ENCODE measurements around the gene ANO1. TPM values are rescaled to one million over a fixed set of nuclear protein-coding genes. Genes with fewer than 3 reads are reported as not detected.

Gene ANO1
- total and polyA plus RNA-seq, 2 of the 8 experiments (the other 6 are each of a cell fraction or from before 2014, with no cell fraction given): 4.7 to 5.0 TPM

DNA sequence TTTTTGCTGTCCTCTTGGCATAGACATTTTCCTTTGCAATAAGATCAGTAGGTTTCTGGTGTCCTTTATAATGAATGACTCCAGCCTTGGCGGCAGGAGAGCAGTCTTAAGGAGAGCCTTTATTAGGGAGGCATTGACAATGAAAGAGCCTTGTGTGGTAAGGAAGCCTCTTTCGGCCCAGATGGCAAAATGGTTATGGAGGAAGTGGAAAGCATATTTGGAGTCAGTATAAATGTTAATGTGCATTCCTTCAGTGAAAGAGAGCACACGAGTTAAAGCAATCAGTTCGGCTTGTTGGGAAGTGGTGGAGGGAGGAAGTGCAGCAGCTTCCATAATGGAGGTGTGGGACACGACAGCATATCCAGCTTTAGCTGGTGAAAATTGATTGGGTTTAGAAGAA, 18.1 kb upstream of the ANO1 start:
- H2AFZ ChIP-seq (ENCODE audit: low read length): no peak overlapping the region
- H3K4me1 ChIP-seq (replicated peaks in 1 of 4; ENCODE audit: control insufficient read depth in 3 of 4, insufficient read depth in 4 of 4, low read length in 3 of 4): peaks cover 0 to 9% (median 0%) of the 10 kb centered on the region in 4 experiments; a peak in 3 of 7 replicates
- no peak overlapping the region for H3K9ac ChIP-seq (replicated peaks in 1 of 4; ENCODE audit: extremely low read depth in 1 of 4, low read depth in 3 of 4, low read length in 3 of 4)
- no peak overlapping the region for H2AK5ac ChIP-seq (ENCODE audit: low read depth, low read length)
- H2BK120ac ChIP-seq (replicated peaks; ENCODE audit: low read depth, low read length): no peak overlapping the region
- H3K23ac ChIP-seq (ENCODE audit: insufficient read length): no peak overlapping the region
- ChIA-PET POLR2A (ENCODE audit: partially characterized antibody) (interaction anchor here (1.1 kb wide), 1 partner anchor 32 kb away, joined by 3 read pairs; no protein-coding TSS in a partner anchor), CTCF (ENCODE audit: partially characterized antibody) (interaction anchor here (0.8 to 1.7 kb wide), 6 partner anchors 10 to 138 kb away, joined by 3 to 5 read pairs (median 3); no protein-coding TSS in a partner anchor)
- H3K27me3 ChIP-seq (replicated peaks in 1 of 4; ENCODE audit: control insufficient read depth in 3 of 4, extremely low read depth in 1 of 4, insufficient read depth in 3 of 4, low read length in 3 of 4): no peaks in the 10 kb centered on the region; a peak in 2 of 7 replicates
- DNase-seq (ENCODE audit: low read depth in 1 of 2, low spot score in 2 of 2) (no peak), FAIRE-seq (no peak)
- no peak overlapping the region for H3K4me2 ChIP-seq (ENCODE audit: insufficient read depth in 1 of 2, low read depth in 2 of 2, low read length in 2 of 2)
- no peak overlapping the region for H4K5ac ChIP-seq (ENCODE audit: insufficient read length, low read depth, low read length)
- H3K4me3 ChIP-seq (ENCODE audit: extremely low read depth in 1 of 4, insufficient read depth in 2 of 4, low read depth in 3 of 4, low read length in 4 of 4): no peak overlapping the region
- no peaks in the 10 kb centered on the region for H3K9me3 ChIP-seq (ENCODE audit: insufficient read depth in 2 of 2, low read depth in 1 of 2, low read length in 1 of 2)
- no peak overlapping the region for H2BK12ac ChIP-seq (ENCODE audit: low read depth, low read length)
- H4K20me1 ChIP-seq (replicated peaks in 1 of 2; ENCODE audit: control insufficient read depth in 1 of 2, insufficient read depth in 2 of 2, low read length in 2 of 2): no peaks in the 10 kb centered on the region
- no peak overlapping the region for H3K27ac ChIP-seq (ENCODE audit: low read depth, low read length)
- H3K14ac ChIP-seq (ENCODE audit: insufficient read length): no peak overlapping the region
- H3K56ac ChIP-seq (replicated peaks; ENCODE audit: insufficient read length, low read depth, low read length): no peak overlapping the region
- H3K79me2 ChIP-seq (ENCODE audit: control insufficient read depth in 1 of 2, insufficient read depth in 2 of 2, low read length in 2 of 2): no peaks in the 10 kb centered on the region
- no peaks in the 10 kb centered on the region for H3K79me1 ChIP-seq (ENCODE audit: low read depth, low read length)
- H3K4ac ChIP-seq (replicated peaks; ENCODE audit: insufficient read length, low read depth, low read length): no peak overlapping the region
- H2BK20ac ChIP-seq (ENCODE audit: low read length): no peak overlapping the region
- H3K36me3 ChIP-seq (ENCODE audit: control insufficient read depth in 2 of 4, insufficient read depth in 4 of 4, low read length in 3 of 4): no peaks in the 10 kb centered on the region
- H3K23me2 ChIP-seq (ENCODE audit: low read depth, low read length): no peaks in the 10 kb centered on the region
- H4K91ac ChIP-seq (replicated peaks; ENCODE audit: insufficient read length, low read length): no peak overlapping the region
- no peak overlapping the region for H2BK5ac ChIP-seq (ENCODE audit: low read depth, low read length)
- H3K18ac ChIP-seq (ENCODE audit: extremely low read depth, low read length): no peak overlapping the region
- WGBS, 2 experiments (ENCODE audit: extremely low coverage in 1 of 2, insufficient coverage in 1 of 2, insufficient read length in 1 of 2, insufficient replicate concordance in 2 of 2, low coverage in 1 of 2, low lambda C conversion rate in 2 of 2, missing lambda C conversion rate in 1 of 2): 98% methylated on average over 5 of the region's 5 CpGs; no CpG with 5 or more reads in 1 of the 2 experiments
- H4K8ac ChIP-seq (ENCODE audit: extremely low read depth, insufficient read depth, low read length): no peak overlapping the region
- no peak overlapping the region; the same call in 1 of the 2 replicates for H2BK15ac ChIP-seq (ENCODE audit: low read length)
- TF ChIP-seq CEBPB (IDR thresholded peaks at IDR 0.05; ENCODE audit: low read depth, low read length) (no peak), RBBP5 (IDR thresholded peaks at IDR 0.05; ENCODE audit: borderline replicate concordance, low read depth, low read length) (no peak), JUN (IDR thresholded peaks at IDR 0.05; ENCODE audit: low read depth, low read length) (no peak), NANOG (IDR thresholded peaks at IDR 0.05; ENCODE audit: insufficient read depth, low read depth, low read length, poor library complexity, severe bottlenecking) (no peak), EGR1 (IDR thresholded peaks at IDR 0.05; ENCODE audit: borderline replicate concordance, low read depth, low read length) (no peak), BACH1 (IDR thresholded peaks at IDR 0.05; ENCODE audit: low read length) (no peak)
